Trophoblast cell (in vitro differentiated cells and primary cell): ENCODE measurements around the gene PRCC.

Source experiments
- DNase-seq, 2 donors: peaks; one replicate each; pipeline ENCODE4 v3.0.0-alpha.2; 2016
- H2AFZ ChIP-seq: 2 replicates; pipeline ENCODE4 v1.6.1; 2013; ENCODE audit warnings: low read length, moderate library complexity, mild to moderate bottlenecking; ENCODE audit not compliant: insufficient read depth, poor library complexity
- H2AK5ac ChIP-seq: 2 replicates; pipeline ENCODE4 v1.6.1; 2013; ENCODE audit warnings: mild to moderate bottlenecking, low read length
- H2BK120ac ChIP-seq: 2 replicates; pipeline ENCODE4 v1.6.1; 2013; ENCODE audit warnings: low read length, mild to moderate bottlenecking, moderate library complexity; ENCODE audit not compliant: insufficient read depth, poor library complexity
- H2BK12ac ChIP-seq: 2 replicates; pipeline ENCODE4 v1.6.1; 2013; ENCODE audit warnings: mild to moderate bottlenecking, low read length, moderate library complexity
- H2BK5ac ChIP-seq: 2 replicates; pipeline ENCODE4 v1.6.1; 2013; ENCODE audit warnings: low read length, low read depth, moderate library complexity, mild to moderate bottlenecking; ENCODE audit not compliant: poor library complexity
- H3K14ac ChIP-seq: 2 replicates; pipeline ENCODE4 v1.6.1; 2013; ENCODE audit warnings: mild to moderate bottlenecking, low read length
- H3K18ac ChIP-seq: 2 replicates; pipeline ENCODE4 v1.6.1; 2013; ENCODE audit warnings: mild to moderate bottlenecking, low read length
- H3K23ac ChIP-seq: 2 replicates; pipeline ENCODE4 v1.6.1; 2013; ENCODE audit warnings: low read length
- H3K27ac ChIP-seq: 2 replicates; pipeline ENCODE4 v1.5.1; 2013; ENCODE audit warnings: low read depth, mild to moderate bottlenecking, inconsistent platforms, low read length, moderate library complexity
- H3K27me3 ChIP-seq: 2 replicates; pipeline ENCODE4 v1.6.1; 2013; ENCODE audit warnings: inconsistent platforms, mild to moderate bottlenecking, low read length, moderate library complexity; ENCODE audit not compliant: insufficient read depth
- H3K36me3 ChIP-seq, 2 experiments: 1 replicate in 1 of 2; 2 replicates in 1 of 2; pipeline ENCODE4 v1.6.1; 2013; ENCODE audit warnings: low read length in 2 of 2, mild to moderate bottlenecking in 2 of 2, moderate library complexity in 1 of 2; ENCODE audit not compliant: insufficient read depth in 2 of 2, control insufficient read depth in 1 of 2
- H3K4ac ChIP-seq: 2 replicates; pipeline ENCODE4 v1.6.1; 2013; ENCODE audit warnings: low read depth, mild to moderate bottlenecking, low read length, moderate library complexity
- H3K4me1 ChIP-seq, 2 experiments: 1 replicate in 1 of 2; 2 replicates in 1 of 2; pipeline ENCODE4 v1.6.1; 2013; ENCODE audit warnings: low read length in 2 of 2, mild to moderate bottlenecking in 2 of 2, moderate library complexity in 1 of 2; ENCODE audit not compliant: insufficient read depth in 2 of 2, control insufficient read depth in 1 of 2
- H3K4me2 ChIP-seq: 2 replicates; pipeline ENCODE4 v1.6.1; 2013; ENCODE audit warnings: inconsistent platforms, mild to moderate bottlenecking, low read length, moderate library complexity
- H3K4me3 ChIP-seq: 2 replicates; pipeline ENCODE4 v1.5.1; 2013; ENCODE audit warnings: mild to moderate bottlenecking, low read depth, low read length, inconsistent platforms
- H3K79me1 ChIP-seq: one replicate; pipeline ENCODE4 v1.6.1; 2013; ENCODE audit warnings: low read length
- H3K79me2 ChIP-seq: 2 replicates; pipeline ENCODE4 v1.6.1; 2013; ENCODE audit warnings: low read length, mild to moderate bottlenecking; ENCODE audit not compliant: control insufficient read depth, insufficient read depth, poor library complexity
- H3K9ac ChIP-seq: 2 replicates; pipeline ENCODE4 v1.6.1; 2013; ENCODE audit warnings: mild to moderate bottlenecking, low read length
- H3K9me3 ChIP-seq: 2 replicates; pipeline ENCODE4 v1.6.1; 2013; ENCODE audit warnings: low read depth, mild to moderate bottlenecking, control low read depth, inconsistent platforms, low read length; ENCODE audit not compliant: insufficient read depth
- H4K12ac ChIP-seq: 2 replicates; pipeline ENCODE4 v1.6.1; 2013; ENCODE audit warnings: low read depth, mild to moderate bottlenecking, low read length, moderate library complexity
- H4K8ac ChIP-seq: 2 replicates; pipeline ENCODE4 v1.6.1; 2013; ENCODE audit warnings: low read depth, mild to moderate bottlenecking, low read length, moderate library complexity
- H4K91ac ChIP-seq: one replicate; pipeline ENCODE4 v1.6.1; 2013; ENCODE audit warnings: low read depth, mild to moderate bottlenecking, low read length, moderate library complexity
- whole genome bisulfite sequencing: extraction: QIAGEN DNeasy Blood & Tissue Kit; methylation state at CpG from one replicate; pipeline ENCODE4 v1.1.7; 2013; ENCODE audit warnings: missing lambda C conversion rate; ENCODE audit not compliant: insufficient read length, insufficient coverage; ENCODE audit errors: extremely low coverage; 5-methylcytosine and 5-hydroxymethylcytosine counted together

Gene PRCC

DNA sequence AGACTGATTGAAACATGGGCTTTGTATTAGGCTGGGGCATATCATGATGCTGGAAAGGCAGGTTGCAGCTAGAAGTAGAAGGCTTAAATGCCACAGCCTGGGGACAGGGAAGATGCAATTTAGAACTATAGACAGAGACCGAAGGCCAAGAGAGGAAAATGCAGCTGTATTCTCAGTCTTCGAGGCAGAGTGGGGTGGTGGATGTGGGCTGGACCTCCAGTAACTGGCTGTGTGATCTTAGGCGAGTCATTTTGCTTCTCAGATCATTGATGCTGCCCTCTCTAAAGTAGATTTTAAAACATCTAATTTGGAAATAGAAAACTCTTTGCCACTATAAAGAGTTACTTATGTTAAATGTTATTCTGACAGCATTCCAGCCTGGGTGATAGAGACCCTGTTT, 67.0 kb downstream of the PRCC start:
- no peak overlapping the region for H3K9ac ChIP-seq
- peaks cover 2% of the 10 kb centered on the region for H3K9me3 ChIP-seq
- H3K4me3 ChIP-seq = no peak overlapping the region
- no peak for DNase-seq
- H3K27ac ChIP-seq = no peak overlapping the region
- H2BK5ac ChIP-seq = no peak overlapping the region
- no peaks in the 10 kb centered on the region for H3K4me1 ChIP-seq
- peaks cover 2% of the 10 kb centered on the region for H3K27me3 ChIP-seq
- H2BK120ac ChIP-seq = no peak overlapping the region
- no peak overlapping the region for H3K4ac ChIP-seq
- H4K12ac ChIP-seq = no peak overlapping the region
- no peaks in the 10 kb centered on the region for H3K36me3 ChIP-seq
- no peaks in the 10 kb centered on the region for H3K79me2 ChIP-seq
- H3K4me2 ChIP-seq = no peak overlapping the region
- no peak overlapping the region for H4K91ac ChIP-seq
- no peak overlapping the region for H4K8ac ChIP-seq
- no peak overlapping the region for H3K14ac ChIP-seq
- H2AFZ ChIP-seq = no peak overlapping the region
- no peak overlapping the region for H3K18ac ChIP-seq
- H3K79me1 ChIP-seq = no peaks in the 10 kb centered on the region
- H2AK5ac ChIP-seq = no peak overlapping the region
- H3K23ac ChIP-seq = no peak overlapping the region
- no CpG with 5 or more reads among the region's 3 CpGs for WGBS
- H2BK12ac ChIP-seq = no peak overlapping the region

DNA sequence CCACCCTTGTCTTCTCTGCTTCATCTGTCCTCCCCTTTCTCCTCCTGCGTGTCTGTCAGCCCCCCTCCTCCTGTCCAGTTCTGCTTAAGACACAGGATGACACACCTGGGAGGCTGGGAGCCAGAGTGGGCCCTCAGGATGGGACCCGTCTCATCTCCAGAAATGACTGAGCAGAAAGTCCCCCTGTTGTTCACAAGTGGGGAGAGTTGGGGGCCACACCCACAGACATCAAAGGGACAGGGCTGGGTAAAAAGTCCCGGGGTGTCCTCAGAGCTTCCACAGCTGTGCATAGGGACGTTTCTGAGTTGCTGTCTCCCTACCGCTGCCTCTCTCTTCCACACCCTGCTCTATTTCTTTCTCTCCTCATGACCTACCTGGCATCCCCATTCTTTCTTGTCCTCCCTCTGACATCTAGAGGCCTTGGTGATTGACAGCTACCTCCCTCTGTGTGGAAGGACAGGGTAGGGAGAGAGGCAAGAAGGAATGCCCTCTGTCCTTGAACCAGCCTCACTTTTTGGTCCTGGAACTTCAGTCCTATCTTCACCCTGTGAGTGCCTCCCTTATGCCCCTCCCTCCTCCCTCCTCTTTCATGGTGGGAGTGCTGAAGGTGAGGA, 68.8 kb downstream of the PRCC start:
- no peak overlapping the region for H2BK5ac ChIP-seq
- peaks cover 2% of the 10 kb centered on the region for H3K27me3 ChIP-seq
- H2BK120ac ChIP-seq = no peak overlapping the region
- no peak overlapping the region for H3K9ac ChIP-seq
- peaks cover 2% of the 10 kb centered on the region for H3K9me3 ChIP-seq
- H4K12ac ChIP-seq = no peak overlapping the region
- no peak overlapping the region for H4K8ac ChIP-seq
- no peak overlapping the region for H3K18ac ChIP-seq
- H3K14ac ChIP-seq = no peak overlapping the region
- no peaks in the 10 kb centered on the region for H3K36me3 ChIP-seq
- no peak overlapping the region for H3K27ac ChIP-seq
- H3K23ac ChIP-seq = no peak overlapping the region
- no peaks in the 10 kb centered on the region for H3K79me1 ChIP-seq
- WGBS = no CpG with 5 or more reads among the region's 5 CpGs
- H3K4me2 ChIP-seq = no peak overlapping the region
- no peak overlapping the region for H3K4me3 ChIP-seq
- H2AK5ac ChIP-seq = no peak overlapping the region
- no peak for DNase-seq
- H2BK12ac ChIP-seq = no peak overlapping the region
- no peak overlapping the region for H4K91ac ChIP-seq
- H3K79me2 ChIP-seq = no peaks in the 10 kb centered on the region
- H3K4ac ChIP-seq = no peak overlapping the region
- H2AFZ ChIP-seq = no peak overlapping the region
- no peaks in the 10 kb centered on the region for H3K4me1 ChIP-seq

DNA sequence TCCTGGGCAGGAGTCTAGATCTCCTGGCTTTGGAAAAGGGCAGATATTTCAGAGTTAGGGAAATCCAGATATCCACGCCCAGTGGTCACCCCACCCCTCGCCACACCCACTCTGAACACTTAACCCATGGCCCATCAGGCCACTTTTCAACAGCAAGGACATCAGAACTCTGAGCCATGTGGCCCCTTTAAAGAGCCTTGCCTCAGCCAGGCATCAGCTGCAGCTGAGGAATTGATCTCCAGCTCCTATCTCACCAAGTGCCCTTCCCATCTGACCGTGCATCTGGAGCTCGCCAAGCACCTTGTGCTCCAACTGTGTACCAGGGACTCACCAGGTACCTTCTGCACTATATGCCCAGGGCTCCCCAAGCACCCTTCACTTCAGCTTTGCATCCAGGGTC, 69.6 kb downstream of the PRCC start:
- Histone ChIP-seq H3K79me1 (no peaks in the 10 kb centered on the region), H3K4me1 (no peaks in the 10 kb centered on the region), H3K79me2 (no peaks in the 10 kb centered on the region), H2BK12ac (no peak overlapping the region), H3K36me3 (no peaks in the 10 kb centered on the region), H2BK5ac (no peak overlapping the region), H2BK120ac (no peak overlapping the region), H4K91ac (no peak overlapping the region), H2AFZ (no peak overlapping the region), H3K4me3 (no peak overlapping the region), H3K4me2 (no peak overlapping the region), H3K9me3 (no peaks in the 10 kb centered on the region), H4K12ac (no peak overlapping the region), H3K18ac (no peak overlapping the region), H2AK5ac (no peak overlapping the region), H3K27ac (no peak overlapping the region), H3K9ac (no peak overlapping the region), H3K4ac (no peak overlapping the region), H3K14ac (no peak overlapping the region), H3K23ac (no peak overlapping the region), H4K8ac (no peak overlapping the region), H3K27me3 (peaks cover 2% of the 10 kb centered on the region)
- no peak for DNase-seq
- no CpG with 5 or more reads among the region's 4 CpGs for WGBS

GRCh38 chr1:156838972-156839371, 71.6 kb downstream of the PRCC start:
- Histone ChIP-seq H3K4ac (no peak overlapping the region), H3K27me3 (peaks cover 12% of the 10 kb centered on the region), H4K12ac (no peak overlapping the region), H4K8ac (no peak overlapping the region), H3K79me1 (no peaks in the 10 kb centered on the region), H2BK12ac (no peak overlapping the region), H3K4me3 (no peak overlapping the region), H3K9ac (no peak overlapping the region), H3K27ac (no peak overlapping the region), H3K23ac (no peak overlapping the region), H3K9me3 (no peaks in the 10 kb centered on the region), H3K79me2 (no peaks in the 10 kb centered on the region), H2BK120ac (no peak overlapping the region), H3K18ac (no peak overlapping the region), H4K91ac (no peak overlapping the region), H3K4me1 (no peaks in the 10 kb centered on the region), H2AK5ac (no peak overlapping the region), H2AFZ (no peak overlapping the region), H3K36me3 (no peaks in the 10 kb centered on the region), H3K14ac (no peak overlapping the region), H2BK5ac (no peak overlapping the region), H3K4me2 (no peak overlapping the region)
- DNase-seq = peak in 1 of 2 donors; percentile 44
- WGBS = no CpG with 5 or more reads among the region's 7 CpGs
